Trophoblast cell (in vitro differentiated cells and primary cell): ENCODE measurements around the gene CFAP300.

ENCODE experiments used
- DNase-seq, 2 donors: peaks; one replicate each; pipeline ENCODE4 v3.0.0-alpha.2; 2016
- H2AFZ ChIP-seq: 2 replicates; pipeline ENCODE4 v1.6.1; 2013; ENCODE audit warnings: low read length, moderate library complexity, mild to moderate bottlenecking; ENCODE audit not compliant: insufficient read depth, poor library complexity
- H2AK5ac ChIP-seq: 2 replicates; pipeline ENCODE4 v1.6.1; 2013; ENCODE audit warnings: mild to moderate bottlenecking, low read length
- H2BK120ac ChIP-seq: 2 replicates; pipeline ENCODE4 v1.6.1; 2013; ENCODE audit warnings: low read length, mild to moderate bottlenecking, moderate library complexity; ENCODE audit not compliant: insufficient read depth, poor library complexity
- H2BK12ac ChIP-seq: 2 replicates; pipeline ENCODE4 v1.6.1; 2013; ENCODE audit warnings: mild to moderate bottlenecking, low read length, moderate library complexity
- H2BK5ac ChIP-seq: 2 replicates; pipeline ENCODE4 v1.6.1; 2013; ENCODE audit warnings: low read length, low read depth, moderate library complexity, mild to moderate bottlenecking; ENCODE audit not compliant: poor library complexity
- H3K14ac ChIP-seq: 2 replicates; pipeline ENCODE4 v1.6.1; 2013; ENCODE audit warnings: mild to moderate bottlenecking, low read length
- H3K18ac ChIP-seq: 2 replicates; pipeline ENCODE4 v1.6.1; 2013; ENCODE audit warnings: mild to moderate bottlenecking, low read length
- H3K23ac ChIP-seq: 2 replicates; pipeline ENCODE4 v1.6.1; 2013; ENCODE audit warnings: low read length
- H3K27ac ChIP-seq: 2 replicates; pipeline ENCODE4 v1.5.1; 2013; ENCODE audit warnings: low read depth, mild to moderate bottlenecking, inconsistent platforms, low read length, moderate library complexity
- H3K27me3 ChIP-seq: 2 replicates; pipeline ENCODE4 v1.6.1; 2013; ENCODE audit warnings: inconsistent platforms, mild to moderate bottlenecking, low read length, moderate library complexity; ENCODE audit not compliant: insufficient read depth
- H3K36me3 ChIP-seq, 2 experiments: 1 replicate in 1 of 2; 2 replicates in 1 of 2; pipeline ENCODE4 v1.6.1; 2013; ENCODE audit warnings: low read length in 2 of 2, mild to moderate bottlenecking in 2 of 2, moderate library complexity in 1 of 2; ENCODE audit not compliant: insufficient read depth in 2 of 2, control insufficient read depth in 1 of 2
- H3K4ac ChIP-seq: 2 replicates; pipeline ENCODE4 v1.6.1; 2013; ENCODE audit warnings: low read depth, mild to moderate bottlenecking, low read length, moderate library complexity
- H3K4me1 ChIP-seq, 2 experiments: 1 replicate in 1 of 2; 2 replicates in 1 of 2; pipeline ENCODE4 v1.6.1; 2013; ENCODE audit warnings: low read length in 2 of 2, mild to moderate bottlenecking in 2 of 2, moderate library complexity in 1 of 2; ENCODE audit not compliant: insufficient read depth in 2 of 2, control insufficient read depth in 1 of 2
- H3K4me2 ChIP-seq: 2 replicates; pipeline ENCODE4 v1.6.1; 2013; ENCODE audit warnings: inconsistent platforms, mild to moderate bottlenecking, low read length, moderate library complexity
- H3K4me3 ChIP-seq: 2 replicates; pipeline ENCODE4 v1.5.1; 2013; ENCODE audit warnings: mild to moderate bottlenecking, low read depth, low read length, inconsistent platforms
- H3K79me1 ChIP-seq: one replicate; pipeline ENCODE4 v1.6.1; 2013; ENCODE audit warnings: low read length
- H3K79me2 ChIP-seq: 2 replicates; pipeline ENCODE4 v1.6.1; 2013; ENCODE audit warnings: low read length, mild to moderate bottlenecking; ENCODE audit not compliant: control insufficient read depth, insufficient read depth, poor library complexity
- H3K9ac ChIP-seq: 2 replicates; pipeline ENCODE4 v1.6.1; 2013; ENCODE audit warnings: mild to moderate bottlenecking, low read length
- H3K9me3 ChIP-seq: 2 replicates; pipeline ENCODE4 v1.6.1; 2013; ENCODE audit warnings: low read depth, mild to moderate bottlenecking, control low read depth, inconsistent platforms, low read length; ENCODE audit not compliant: insufficient read depth
- H4K12ac ChIP-seq: 2 replicates; pipeline ENCODE4 v1.6.1; 2013; ENCODE audit warnings: low read depth, mild to moderate bottlenecking, low read length, moderate library complexity
- H4K8ac ChIP-seq: 2 replicates; pipeline ENCODE4 v1.6.1; 2013; ENCODE audit warnings: low read depth, mild to moderate bottlenecking, low read length, moderate library complexity
- H4K91ac ChIP-seq: one replicate; pipeline ENCODE4 v1.6.1; 2013; ENCODE audit warnings: low read depth, mild to moderate bottlenecking, low read length, moderate library complexity
- WGBS: extraction: QIAGEN DNeasy Blood & Tissue Kit; methylation state at CpG from one replicate; pipeline ENCODE4 v1.1.7; 2013; ENCODE audit warnings: missing lambda C conversion rate; ENCODE audit not compliant: insufficient read length, insufficient coverage; ENCODE audit errors: extremely low coverage; 5-methylcytosine and 5-hydroxymethylcytosine counted together

Gene CFAP300

DNA sequence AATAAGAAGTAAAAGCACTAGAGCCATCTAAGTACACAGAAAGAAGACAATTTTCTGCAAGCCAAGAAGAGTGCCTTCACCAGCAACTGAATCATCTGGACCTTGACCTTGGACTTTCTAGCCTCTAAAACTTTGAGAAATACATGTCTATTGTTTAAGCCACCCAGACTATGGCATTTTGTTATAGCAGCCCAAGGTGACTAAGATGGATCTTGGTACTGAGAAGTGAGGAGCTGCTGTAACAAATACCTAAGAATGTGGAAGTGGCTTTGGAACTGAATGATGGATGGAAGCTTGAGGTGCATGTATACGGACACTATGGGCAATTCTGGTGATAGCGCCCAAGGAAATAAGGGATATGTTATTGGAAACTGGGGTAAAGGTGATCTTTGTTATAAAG is 14.9 kb downstream of the CFAP300 start:
- Histone ChIP-seq H2BK120ac (no peak overlapping the region), H3K27me3 (no peaks in the 10 kb centered on the region), H3K14ac (no peak overlapping the region), H4K12ac (no peak overlapping the region), H3K18ac (no peak overlapping the region), H2AFZ (no peak overlapping the region), H3K23ac (no peak overlapping the region), H3K9ac (no peak overlapping the region), H3K4me2 (no peak overlapping the region), H2AK5ac (no peak overlapping the region), H4K91ac (no peak overlapping the region), H3K4ac (no peak overlapping the region), H3K4me3 (no peak overlapping the region), H2BK12ac (no peak overlapping the region), H3K79me2 (no peaks in the 10 kb centered on the region), H2BK5ac (no peak overlapping the region), H3K79me1 (no peaks in the 10 kb centered on the region), H3K27ac (no peak overlapping the region), H3K9me3 (no peaks in the 10 kb centered on the region), H3K4me1 (peaks cover 0 to 3% of the 10 kb centered on the region in 2 experiments), H3K36me3 (no peaks in the 10 kb centered on the region), H4K8ac (no peak overlapping the region)
- DNase-seq, result no peak
- WGBS, result no CpG with 5 or more reads among the region's 2 CpGs

DNA sequence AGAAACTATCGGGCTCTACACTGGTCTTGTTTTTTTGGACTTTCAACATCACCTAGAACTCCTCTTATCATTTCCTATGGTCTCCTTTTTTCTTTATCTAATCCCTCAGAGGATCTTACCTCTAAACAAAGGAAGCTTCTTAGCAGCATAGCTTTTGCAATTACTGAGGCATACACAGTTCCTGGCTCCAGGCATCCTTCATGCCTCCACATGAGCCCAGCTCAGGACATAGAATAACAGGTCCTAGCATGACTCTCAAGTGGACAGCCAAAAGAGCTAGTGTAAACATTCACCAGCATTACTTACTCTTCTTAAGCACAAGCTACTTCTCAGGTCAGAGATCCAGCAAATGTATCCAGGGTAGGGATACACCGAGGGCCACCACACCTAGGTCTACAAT is 17.1 kb downstream of the CFAP300 start:
- Histone ChIP-seq H3K14ac (no peak overlapping the region), H3K27ac (no peak overlapping the region), H3K4me1 (peaks cover 0 to 3% of the 10 kb centered on the region in 2 experiments), H3K27me3 (no peaks in the 10 kb centered on the region), H2BK120ac (no peak overlapping the region), H3K4me3 (no peak overlapping the region), H4K8ac (no peak overlapping the region), H3K23ac (no peak overlapping the region), H3K4me2 (no peak overlapping the region), H2BK12ac (no peak overlapping the region), H4K12ac (no peak overlapping the region), H2BK5ac (no peak overlapping the region), H3K9ac (no peak overlapping the region), H3K18ac (no peak overlapping the region), H3K4ac (no peak overlapping the region), H3K9me3 (no peaks in the 10 kb centered on the region), H4K91ac (no peak overlapping the region), H2AFZ (no peak overlapping the region), H3K79me1 (no peaks in the 10 kb centered on the region), H2AK5ac (no peak overlapping the region), H3K36me3 (no peaks in the 10 kb centered on the region), H3K79me2 (no peaks in the 10 kb centered on the region)
- peak in 1 of 2 donors; percentile 16 for DNase-seq
- no CpG with 5 or more reads among the region's 2 CpGs for WGBS

DNA sequence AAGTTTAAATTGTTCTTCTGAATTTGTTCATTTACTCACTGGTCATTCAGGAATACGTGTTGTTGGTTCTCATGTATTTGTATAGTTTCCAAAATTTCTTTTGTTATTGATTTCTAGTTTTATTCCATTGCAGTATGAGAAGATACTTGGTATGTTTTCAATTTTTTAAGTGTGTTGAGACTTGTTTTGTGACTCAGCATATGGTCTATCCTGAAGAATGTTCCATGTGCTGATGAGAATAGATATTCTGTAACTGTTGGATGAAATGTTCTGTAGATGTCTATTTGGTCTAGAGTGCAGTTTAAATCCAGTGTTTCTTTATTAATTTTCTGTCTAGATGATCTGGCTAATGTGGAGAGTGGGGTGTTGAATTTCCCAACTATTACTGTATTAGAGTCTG is 23.5 kb downstream of the CFAP300 start:
- H4K91ac ChIP-seq, result no peak overlapping the region

DNA sequence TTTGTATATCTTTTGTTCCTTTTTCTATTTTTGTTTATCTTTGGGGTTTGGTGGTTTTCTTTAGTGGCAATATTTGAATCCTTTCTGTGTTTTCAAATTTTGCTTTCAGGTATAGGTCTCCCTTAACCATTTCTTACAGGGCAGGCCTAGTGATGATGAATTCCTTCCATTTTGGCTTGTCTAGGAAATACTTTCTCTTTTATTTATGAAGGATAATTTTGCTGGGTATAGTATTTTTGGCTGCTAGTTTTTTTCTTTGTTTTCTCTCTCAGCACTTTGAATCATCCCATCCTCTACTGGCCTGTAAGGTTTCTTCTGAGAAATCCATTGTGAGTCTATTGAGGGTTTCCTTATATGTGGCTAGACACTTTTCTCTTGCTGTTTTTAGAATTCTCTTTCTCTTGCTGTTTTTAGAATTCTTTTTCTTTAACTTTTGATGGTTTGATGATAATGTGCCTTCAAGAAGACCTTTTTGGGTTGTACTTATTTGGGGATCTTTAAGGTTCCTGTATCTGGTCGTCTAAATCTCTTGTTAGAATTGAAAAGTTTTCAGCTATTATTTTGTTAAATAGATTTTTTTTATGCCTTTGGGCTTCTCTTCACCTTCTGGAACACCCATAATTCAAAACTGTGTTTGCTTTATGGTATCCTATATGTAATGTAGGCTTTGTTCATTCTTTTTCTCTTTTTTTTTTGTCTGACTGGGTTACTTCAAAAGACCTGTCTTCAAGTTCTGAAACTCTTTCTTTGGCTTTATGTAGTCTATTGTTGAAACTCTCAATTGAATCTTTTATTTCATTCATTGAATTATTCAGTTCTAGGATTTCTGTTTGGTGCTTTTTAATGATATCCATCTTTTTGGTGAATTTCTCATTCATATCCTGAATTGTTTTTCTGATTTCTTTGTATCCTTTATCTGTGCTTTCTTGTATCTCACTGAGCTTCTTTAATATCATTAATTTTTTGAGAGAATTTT is 24.5 kb downstream of the CFAP300 start:
- Histone ChIP-seq H3K4ac (no peak overlapping the region), H3K36me3 (no peaks in the 10 kb centered on the region)

More for the DNA sequence above, 23.5 kb downstream of the CFAP300 start:
- Histone ChIP-seq H3K36me3 (no peaks in the 10 kb centered on the region), H3K27me3 (no peaks in the 10 kb centered on the region), H2AFZ (no peak overlapping the region), H2AK5ac (no peak overlapping the region), H3K9ac (no peak overlapping the region), H3K4me3 (no peak overlapping the region), H2BK5ac (no peak overlapping the region), H3K14ac (no peak overlapping the region), H3K4me1 (no peaks in the 10 kb centered on the region), H4K12ac (no peak overlapping the region), H2BK12ac (no peak overlapping the region), H2BK120ac (no peak overlapping the region), H3K79me1 (no peaks in the 10 kb centered on the region), H3K4ac (no peak overlapping the region), H3K79me2 (no peaks in the 10 kb centered on the region), H3K18ac (no peak overlapping the region), H3K4me2 (no peak overlapping the region), H4K8ac (no peak overlapping the region), H3K9me3 (peaks cover 3% of the 10 kb centered on the region), H3K27ac (no peak overlapping the region), H3K23ac (no peak overlapping the region)
- no CpG with 5 or more reads among the region's 1 CpG for WGBS
- DNase-seq, result no peak

More for the DNA sequence above, 24.5 kb downstream of the CFAP300 start:
- H4K12ac ChIP-seq, result no peak overlapping the region
- no peak overlapping the region for H4K91ac ChIP-seq
- H2AFZ ChIP-seq, result no peak overlapping the region
- no peak overlapping the region for H3K23ac ChIP-seq
- no peak overlapping the region for H3K9ac ChIP-seq
- no peak overlapping the region for H3K27ac ChIP-seq
- no peaks in the 10 kb centered on the region for H3K79me1 ChIP-seq
- no peaks in the 10 kb centered on the region for H3K79me2 ChIP-seq
- H3K9me3 ChIP-seq, result peaks cover 3% of the 10 kb centered on the region
- H2AK5ac ChIP-seq, result no peak overlapping the region
- no peak overlapping the region for H2BK5ac ChIP-seq
- no peaks in the 10 kb centered on the region for H3K27me3 ChIP-seq
- no peak overlapping the region for H2BK12ac ChIP-seq
- no peak overlapping the region for H3K18ac ChIP-seq
- H4K8ac ChIP-seq, result no peak overlapping the region
- H3K14ac ChIP-seq, result no peak overlapping the region
- no peak overlapping the region for H2BK120ac ChIP-seq
- no CpG with 5 or more reads among the region's 1 CpG for WGBS
- H3K4me2 ChIP-seq, result no peak overlapping the region
- H3K4me3 ChIP-seq, result no peak overlapping the region
- no peaks in the 10 kb centered on the region for H3K4me1 ChIP-seq
- no peak for DNase-seq
